ENCODE measurements around the gene IMPDH2. TPM values are rescaled to one million over a fixed set of nuclear protein-coding genes. Genes with fewer than 3 reads are reported as not detected.
A peak's percentile ranks its signal among the peaks of the same experiment; 100 is the strongest.

The IMPDH2 gene
- total RNA-seq, 1 donor from 2014 or later: 135 TPM

- no peak for DNase-seq (ENCODE audit: low read depth)
Observed at GRCh38 chr3:49005998-49006397, 23.2 kb downstream of the IMPDH2 start.

- no peak for DNase-seq (ENCODE audit: low read depth)
Observed at GRCh38 chr3:49005303-49005680, 23.9 kb downstream of the IMPDH2 start.

GRCh38 chr3:49004352-49005302 is 24.6 kb downstream of the IMPDH2 start:
- DNase-seq (ENCODE audit: low read depth): no peak

- DNase-seq (ENCODE audit: low read depth): no peak
Observed at GRCh38 chr3:49001155-49001554, 28.0 kb downstream of the IMPDH2 start.

- no peak for DNase-seq (ENCODE audit: low read depth)
Observed at GRCh38 chr3:48999085-48999858, 29.9 kb downstream of the IMPDH2 start.

GRCh38 chr3:48997714-48998637 is 31.2 kb downstream of the IMPDH2 start:
- no peak for DNase-seq (ENCODE audit: low read depth)

GRCh38 chr3:48997102-48997635 is 32.0 kb downstream of the IMPDH2 start:
- DNase-seq (ENCODE audit: low read depth): no peak

GRCh38 chr3:48996640-48997039 is 32.6 kb downstream of the IMPDH2 start:
- no peak for DNase-seq (ENCODE audit: low read depth)

- no peak for DNase-seq (ENCODE audit: low read depth)
Observed at GRCh38 chr3:48993834-48994233, 35.4 kb downstream of the IMPDH2 start.

- no peak for DNase-seq (ENCODE audit: low read depth)
Observed at GRCh38 chr3:48991851-48992545, 37.2 kb downstream of the IMPDH2 start.

- DNase-seq (ENCODE audit: low read depth): no peak
Observed at GRCh38 chr3:48990636-48991469, 38.3 kb downstream of the IMPDH2 start.

GRCh38 chr3:48989796-48990635 is 39.2 kb downstream of the IMPDH2 start, which contains the start of gene P4HTM:
P4HTM (plus strand) TSS chr3:48990241; CDS start chr3:48990257, 16 bp downstream.
- DNase-seq (ENCODE audit: low read depth): peak; percentile 76

- DNase-seq (ENCODE audit: low read depth): no peak
Observed at GRCh38 chr3:48989126-48989795, 39.9 kb downstream of the IMPDH2 start.

GRCh38 chr3:48985831-48986376 is 43.3 kb downstream of the IMPDH2 start:
- DNase-seq (ENCODE audit: low read depth): no peak

GRCh38 chr3:48984663-48985062 is 44.5 kb downstream of the IMPDH2 start:
- DNase-seq (ENCODE audit: low read depth): peak; percentile 38

- no peak for DNase-seq (ENCODE audit: low read depth)
Observed at GRCh38 chr3:48983096-48983495, 46.1 kb downstream of the IMPDH2 start.

GRCh38 chr3:48982686-48983085 is 46.5 kb downstream of the IMPDH2 start:
- no peak for DNase-seq (ENCODE audit: low read depth)

- no peak for DNase-seq (ENCODE audit: low read depth)
Observed at GRCh38 chr3:48982016-48982415, 47.2 kb downstream of the IMPDH2 start.

Data from renal cortical epithelial cell (primary cell).